Stomach (tissue), 9 donors: ENCODE measurements around the gene INSRR. TPM values are rescaled to one million over a fixed set of nuclear protein-coding genes. Genes with fewer than 3 reads are reported as not detected.

Experiments
- DNase-seq, 2 donors: peaks; one replicate each; pipeline versions ENCODE4 v3.0.0 to v3.0.0-alpha.2; 2013 to 2019
- H3K27ac ChIP-seq, 5 donors: fragments of 200-600 bp in 4 of 5; sonication (generic) in 4 of 5; one replicate each; pipeline ENCODE4 v1.5.1; 2013 to 2019; ENCODE audit warnings: mild to moderate bottlenecking in 1 of 5, moderate library complexity in 1 of 5
- H3K27me3 ChIP-seq, 3 donors: fragments of 200-600 bp; sonication (generic); one replicate each; pipeline ENCODE4 v1.5.1; 2017 to 2019; ENCODE audit warnings: mixed run types in 1 of 3
- H3K36me3 ChIP-seq, 4 donors: fragments of 200-600 bp; sonication (generic); 1 replicate in 3 of 4; 2 replicates in 1 of 4; pipeline ENCODE4 v1.5.1; 2016 to 2019
- H3K4me1 ChIP-seq, 4 donors: fragments of 200-600 bp; sonication (generic); one replicate each; pipeline ENCODE4 v1.5.1; 2016 to 2019
- H3K4me3 ChIP-seq, 4 donors: fragments of 200-600 bp; sonication (generic) in 3 of 4; one replicate each; pipeline ENCODE4 v1.5.1; 2016 to 2019; ENCODE audit warnings: mild to moderate bottlenecking in 1 of 4
- H3K9me3 ChIP-seq, 4 donors: fragments of 200-600 bp; sonication (generic); one replicate each; pipeline ENCODE4 v1.5.1; 2016 to 2019
- EP300 ChIP-seq: sonication (generic); formaldehyde crosslinking; IDR thresholded peaks from one replicate; pipeline ENCODE4 v1.6.1; 2017; ENCODE audit warnings: antibody characterized with exemption
- POLR2A ChIP-seq, 4 donors: fragments of 450-650 bp; IDR thresholded peaks; one replicate each; pipeline ENCODE4 v1.6.1; 2016; ENCODE audit warnings: antibody characterized with exemption in 4 of 4, control low read depth in 2 of 4, mild to moderate bottlenecking in 1 of 4, moderate library complexity in 1 of 4
- POLR2AphosphoS5 ChIP-seq, 3 donors: sonication (generic); formaldehyde crosslinking; IDR thresholded peaks; one replicate each; pipeline ENCODE4 v1.6.1; 2016; ENCODE audit warnings: antibody characterized with exemption in 3 of 3
- WGBS, 5 donors: extraction: QIAGEN DNeasy Blood & Tissue Kit in 3 of 5; methylation state at CpG; one replicate each; pipeline versions ENCODE4 v1.1.5 to v1.1.7; 2013 to 2018; 5-methylcytosine and 5-hydroxymethylcytosine counted together
- intact Hi-C: fragments of 100-400 bp; cut with DNase I; formaldehyde crosslinking; loops from one replicate; pipeline ENCODE4 v1.15.1; 2023; ENCODE audit warnings: low total_unique reads
- polyA plus RNA-seq, 3 donors: library from polyadenylated mRNA; stranded (reverse); fragments of 200-250 nt; gene quantifications; one replicate each; pipeline ENCODE4 v1.2.3, GENCODE V29; 2013
- total RNA-seq, 5 donors: library from RNA; depleted of rRNA; stranded (reverse); fragments of >200 nt; gene quantifications; one replicate each; pipeline versions ENCODE4 v1.1.0 to v1.2.3, GENCODE V29; 2014 to 2016
- TF ChIP-seq, protein P1 (sequence below), 7 experiments: fragments of 450-650 bp in 4 of 7; fragments of 200-600 bp in 3 of 7; sonication (generic) in 3 of 7; IDR thresholded peaks; one replicate each; pipeline ENCODE4 v1.5.1; 2016 to 2019; ENCODE audit warnings: antibody characterized with exemption in 7 of 7, control low read depth in 2 of 7, mild to moderate bottlenecking in 1 of 7
- donor health status: healthy with polysubstance abuse.
- donor health status: Bipolar disorder and iron deficiency.
- donor health status: healthy.

Gene INSRR
- total and polyA plus RNA-seq, 8 donors, result 0.15 to 0.75 (median 0.29) TPM; not detected in 3

DNA sequence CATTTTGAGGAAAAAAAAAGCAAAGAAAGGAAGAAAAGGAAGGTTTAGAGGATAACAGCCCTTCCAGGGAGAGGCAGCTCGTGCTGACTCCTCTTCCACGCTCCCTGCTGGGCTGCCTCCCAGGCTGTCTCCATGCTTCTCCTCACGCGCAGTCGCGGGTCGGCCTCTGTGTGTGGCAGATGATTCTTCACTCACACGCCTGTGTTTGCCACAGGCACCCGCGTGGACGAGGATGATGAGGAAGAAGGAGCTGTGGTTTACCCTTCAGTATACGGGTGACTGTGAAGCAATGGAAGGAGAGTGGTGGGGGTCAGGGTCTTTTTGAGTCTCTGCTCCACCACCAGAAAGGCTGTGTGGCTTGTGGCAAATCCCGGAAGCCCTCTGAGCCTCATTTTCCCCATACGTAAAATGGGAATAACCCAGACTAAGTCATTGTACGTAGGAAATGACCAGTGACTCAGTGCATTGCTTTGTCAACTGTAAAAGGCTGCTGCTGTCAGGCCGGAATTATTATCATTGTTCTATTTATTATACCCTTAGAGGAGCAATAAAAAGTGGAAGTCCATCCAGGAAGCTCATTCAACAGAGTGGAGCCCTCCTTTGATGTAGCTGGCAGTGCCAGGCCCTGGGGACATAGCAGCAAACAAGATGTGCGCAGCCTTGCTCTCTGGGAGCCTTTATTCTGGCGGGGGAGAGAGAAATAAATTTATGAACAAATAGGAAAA, 30.4 kb downstream of the INSRR start:
- DNase-seq, result no peak
- intact Hi-C loops, result no loop called here
- Histone ChIP-seq H3K4me1 (no peaks in the 10 kb centered on the region), H3K9me3 (no peaks in the 10 kb centered on the region), H3K27ac (no peak overlapping the region), H3K36me3 (no peaks in the 10 kb centered on the region), H3K4me3 (no peak overlapping the region), H3K27me3 (peaks cover 0 to 22% (median 4%) of the 10 kb centered on the region in 3 donors)
- 67 to 76% (median 69%) methylated on average over 18 of the region's 18 CpGs for WGBS, 5 donors
- TF ChIP-seq EP300 (no peak), POLR2AphosphoS5 (IDR thresholded peaks at IDR 0.05) (no peak), POLR2A (IDR thresholded peaks at IDR 0.05) (no peak)
- TF ChIP-seq, protein P1, sequence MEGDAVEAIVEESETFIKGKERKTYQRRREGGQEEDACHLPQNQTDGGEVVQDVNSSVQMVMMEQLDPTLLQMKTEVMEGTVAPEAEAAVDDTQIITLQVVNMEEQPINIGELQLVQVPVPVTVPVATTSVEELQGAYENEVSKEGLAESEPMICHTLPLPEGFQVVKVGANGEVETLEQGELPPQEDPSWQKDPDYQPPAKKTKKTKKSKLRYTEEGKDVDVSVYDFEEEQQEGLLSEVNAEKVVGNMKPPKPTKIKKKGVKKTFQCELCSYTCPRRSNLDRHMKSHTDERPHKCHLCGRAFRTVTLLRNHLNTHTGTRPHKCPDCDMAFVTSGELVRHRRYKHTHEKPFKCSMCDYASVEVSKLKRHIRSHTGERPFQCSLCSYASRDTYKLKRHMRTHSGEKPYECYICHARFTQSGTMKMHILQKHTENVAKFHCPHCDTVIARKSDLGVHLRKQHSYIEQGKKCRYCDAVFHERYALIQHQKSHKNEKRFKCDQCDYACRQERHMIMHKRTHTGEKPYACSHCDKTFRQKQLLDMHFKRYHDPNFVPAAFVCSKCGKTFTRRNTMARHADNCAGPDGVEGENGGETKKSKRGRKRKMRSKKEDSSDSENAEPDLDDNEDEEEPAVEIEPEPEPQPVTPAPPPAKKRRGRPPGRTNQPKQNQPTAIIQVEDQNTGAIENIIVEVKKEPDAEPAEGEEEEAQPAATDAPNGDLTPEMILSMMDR (IDR thresholded peaks at IDR 0.05), result no peak

DNA sequence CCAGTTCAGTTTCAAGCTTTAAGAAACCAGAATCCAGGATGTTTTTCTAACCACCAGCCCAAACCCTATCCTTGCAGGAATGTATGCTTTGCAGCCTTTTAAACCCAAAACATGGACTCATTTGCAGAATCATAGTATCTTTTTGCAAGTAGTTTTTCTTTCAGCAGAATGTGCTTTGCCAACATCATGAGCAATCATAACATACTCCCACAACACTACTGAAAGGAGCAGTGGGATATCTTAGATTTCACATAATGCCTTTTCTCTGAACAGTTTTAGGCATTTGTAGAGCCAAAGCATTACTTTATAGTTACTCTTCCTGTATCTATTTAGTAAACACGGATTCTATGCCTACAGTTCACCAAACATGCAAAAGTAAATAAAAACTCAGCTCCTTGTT, 32.3 kb downstream of the INSRR start:
- no peak for TF ChIP-seq POLR2A (IDR thresholded peaks at IDR 0.05)
- no peak for TF ChIP-seq POLR2AphosphoS5 (IDR thresholded peaks at IDR 0.05)
- TF ChIP-seq EP300, result no peak
- TF ChIP-seq, protein P1 (IDR thresholded peaks at IDR 0.05), result no peak
- Histone ChIP-seq H3K36me3 (no peaks in the 10 kb centered on the region), H3K27ac (no peak overlapping the region), H3K9me3 (no peaks in the 10 kb centered on the region), H3K4me1 (no peaks in the 10 kb centered on the region), H3K4me3 (no peak overlapping the region), H3K27me3 (peaks cover 0 to 11% (median 4%) of the 10 kb centered on the region in 3 donors)
- DNase-seq, result no peak
- intact Hi-C loops, result no loop called here
- 40 to 75% (median 59%) methylated on average over 1 of the region's 1 CpG for WGBS, 5 donors

DNA sequence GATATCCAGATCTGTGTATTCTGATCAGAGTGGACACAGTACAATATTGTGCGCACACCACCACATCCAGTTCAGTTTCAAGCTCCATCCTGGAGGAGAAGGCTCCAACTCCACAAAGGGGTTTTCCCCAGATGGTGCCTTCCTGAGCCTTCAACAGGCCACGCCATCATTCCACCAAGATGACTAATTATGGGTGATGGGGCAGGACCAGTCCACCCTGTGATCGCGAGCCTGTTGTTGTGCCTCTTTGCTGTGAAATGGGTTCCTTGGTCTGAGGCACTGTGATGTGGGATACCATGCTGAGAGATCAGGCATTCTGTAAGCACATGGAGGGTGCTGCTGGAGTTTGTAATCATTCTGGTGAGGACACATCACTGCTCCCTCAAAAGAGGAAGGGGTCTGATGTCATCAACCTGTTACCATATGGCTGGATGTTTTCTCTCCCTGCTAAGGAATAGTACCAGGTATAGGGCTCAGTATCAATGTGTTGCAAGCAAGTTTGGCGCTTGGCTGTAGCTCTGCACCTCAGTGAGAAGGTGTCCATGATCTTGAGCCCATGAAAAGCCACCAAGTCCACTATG, 35.6 kb downstream of the INSRR start:
- H3K9me3 ChIP-seq, result no peaks in the 10 kb centered on the region
- no peaks in the 10 kb centered on the region for H3K4me1 ChIP-seq
- intact Hi-C loops, result no loop called here
- H3K36me3 ChIP-seq, result no peaks in the 10 kb centered on the region
- TF ChIP-seq POLR2A (IDR thresholded peaks at IDR 0.05), result no peak
- no peak for TF ChIP-seq POLR2AphosphoS5 (IDR thresholded peaks at IDR 0.05)
- no peak for TF ChIP-seq EP300
- TF ChIP-seq, protein P1 (IDR thresholded peaks at IDR 0.05), result no peak
- H3K27ac ChIP-seq, result no peak overlapping the region
- H3K4me3 ChIP-seq, result no peak overlapping the region
- no peak for DNase-seq
- H3K27me3 ChIP-seq, result no peaks in the 10 kb centered on the region
- 86 to 94% (median 89%) methylated on average over 4 to 5 of the region's 5 CpGs for WGBS, 5 donors

DNA sequence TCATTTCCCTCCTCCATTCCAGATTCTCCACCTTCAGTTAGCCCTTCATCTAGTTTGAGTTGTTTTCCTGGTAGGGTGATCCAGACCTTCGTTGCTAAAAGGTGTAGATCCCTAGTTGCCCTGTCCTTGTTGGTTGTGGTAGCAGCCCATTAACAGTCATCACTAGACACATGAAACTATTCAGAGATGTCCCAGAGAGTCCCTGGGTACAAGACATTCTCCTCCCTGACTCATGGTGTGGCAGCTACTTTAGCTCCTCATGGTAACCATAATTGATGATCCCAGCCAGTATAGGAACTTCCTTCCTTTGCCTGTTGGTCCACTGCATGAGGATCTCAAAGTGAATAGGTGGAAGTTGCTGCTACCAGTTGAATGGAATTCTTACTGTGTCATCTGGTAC, 36.2 kb downstream of the INSRR start:
- intact Hi-C loops, result no loop called here
- no peaks in the 10 kb centered on the region for H3K27me3 ChIP-seq
- H3K27ac ChIP-seq, result no peak overlapping the region
- H3K4me1 ChIP-seq, result no peaks in the 10 kb centered on the region
- DNase-seq, result no peak
- 44 to 72% (median 68%) methylated on average over 1 of the region's 1 CpG for WGBS, 5 donors
- H3K9me3 ChIP-seq, result no peaks in the 10 kb centered on the region
- no peak for TF ChIP-seq EP300
- no peak for TF ChIP-seq POLR2AphosphoS5 (IDR thresholded peaks at IDR 0.05)
- TF ChIP-seq, protein P1 (IDR thresholded peaks at IDR 0.05), result no peak
- no peak for TF ChIP-seq POLR2A (IDR thresholded peaks at IDR 0.05)
- no peak overlapping the region for H3K4me3 ChIP-seq
- H3K36me3 ChIP-seq, result no peaks in the 10 kb centered on the region
